UCSD-AML1 (cell line): ENCODE measurements around the gene HOXD3.

Source experiments
- DNase-seq: peaks from one replicate; lab custom pipeline; 2025; ENCODE audit not compliant: unreplicated experiment; lab: John Stamatoyannopoulos, UW

The HOXD3 gene

GRCh38 chr2:176202491-176202890 lies 45.4 kb downstream of the HOXD3 start:
- no peak for DNase-seq

- no peak for DNase-seq
Observed at GRCh38 chr2:176205126-176205525, 48.0 kb downstream of the HOXD3 start.

DNA sequence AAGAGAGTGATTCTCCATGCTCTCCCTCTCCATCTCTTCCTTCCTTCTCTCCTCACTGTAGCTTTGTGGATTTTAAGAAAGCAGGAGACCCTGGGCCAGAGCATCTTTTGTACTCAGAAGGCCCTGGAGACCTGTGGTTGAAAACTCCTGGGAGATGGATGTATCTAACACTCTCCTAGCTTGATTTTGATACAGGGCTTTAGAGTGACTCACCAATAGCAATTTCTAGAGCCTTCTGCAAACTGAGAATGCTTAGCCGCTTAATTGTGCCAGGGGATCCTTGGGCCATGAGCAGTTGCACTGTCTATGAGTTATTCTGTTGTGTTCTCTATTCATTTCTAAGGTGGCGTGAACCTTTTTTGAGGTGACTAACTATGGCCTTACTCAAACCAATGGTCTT lies 49.0 kb downstream of the HOXD3 start:
- no peak for DNase-seq

DNA sequence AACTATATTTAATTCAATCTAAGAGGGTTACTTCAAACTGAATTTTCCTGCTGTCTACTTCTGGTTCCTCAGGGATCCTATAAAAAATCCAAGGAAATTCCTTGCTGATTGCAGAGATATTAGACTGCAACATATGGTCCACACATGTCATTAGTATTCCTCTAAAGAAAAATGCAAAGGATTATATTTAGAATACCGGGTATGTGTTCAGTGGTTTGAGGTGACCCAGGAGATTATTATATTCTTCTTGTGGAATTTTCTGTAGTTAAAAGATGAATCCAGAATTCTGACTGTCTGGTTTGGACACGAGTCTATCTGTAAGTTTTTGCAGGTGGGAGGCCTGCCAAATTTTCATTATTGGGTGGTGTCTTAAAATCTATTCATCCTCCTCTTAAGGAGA lies 49.6 kb downstream of the HOXD3 start:
- no peak for DNase-seq

DNA sequence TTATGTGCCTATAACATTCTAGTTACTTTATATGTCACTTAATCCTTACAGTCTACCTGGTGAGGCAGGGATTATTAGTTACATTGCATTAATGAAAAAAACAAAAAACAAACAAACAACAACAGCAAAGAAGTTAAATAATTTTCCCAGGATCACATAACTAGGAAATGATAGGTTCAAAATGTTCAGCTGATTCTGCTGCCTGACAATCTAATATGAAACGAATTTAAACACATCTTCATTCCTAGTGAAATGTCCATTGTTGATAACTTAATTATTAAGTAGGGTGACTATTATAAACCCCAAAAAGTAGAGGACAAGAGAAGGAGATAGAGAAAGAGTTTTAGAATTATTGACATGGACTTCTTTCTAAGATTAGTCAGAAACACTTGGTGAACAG lies 54.0 kb downstream of the HOXD3 start:
- DNase-seq, result no peak

GRCh38 chr2:176212276-176212675 lies 55.2 kb downstream of the HOXD3 start:
- DNase-seq, result no peak

DNA sequence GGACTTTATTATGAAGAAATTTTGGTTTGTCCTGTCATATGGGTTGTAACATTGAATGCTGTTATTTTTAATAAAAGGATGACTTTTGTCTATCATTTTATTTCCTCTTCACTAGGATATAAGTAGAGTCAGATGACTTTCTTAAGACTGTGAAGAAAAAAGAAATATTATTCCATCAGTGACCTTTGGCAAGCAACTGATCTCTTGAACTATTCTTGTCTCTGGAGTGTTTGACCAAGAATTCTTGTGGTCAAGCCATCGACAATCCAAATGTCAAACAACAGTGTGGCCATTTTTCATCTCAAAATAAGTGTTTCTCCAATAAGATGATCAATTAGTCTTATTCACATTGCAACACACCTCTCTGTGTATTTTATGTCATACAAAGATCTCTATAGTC lies 56.3 kb downstream of the HOXD3 start:
- no peak for DNase-seq
